Nephron (organoid): ENCODE results near the gene SLC8A1.

ENCODE experiments used
- H3K27ac Mint-ChIP-seq, 3 experiments: 2 replicates each; pipeline ENCODE4 v1.8.0; 2020; ENCODE audit warnings: mixed read lengths in 3 of 3, mild to moderate bottlenecking in 2 of 3, moderate library complexity in 1 of 3
- H3K27me3 Mint-ChIP-seq: 2 replicates; pipeline ENCODE4 v1.8.0; 2021; ENCODE audit warnings: low read depth, mild to moderate bottlenecking, moderate library complexity, mixed read lengths
- H3K36me3 Mint-ChIP-seq: 2 replicates; pipeline ENCODE4 v1.8.0; 2020; ENCODE audit warnings: low read depth, mixed read lengths
- H3K4me1 Mint-ChIP-seq: 2 replicates; pipeline ENCODE4 v1.8.0; 2020; ENCODE audit warnings: mixed read lengths
- H3K4me3 Mint-ChIP-seq, 3 experiments: 2 replicates each; pipeline ENCODE4 v1.8.0; 2020; ENCODE audit warnings: mild to moderate bottlenecking in 3 of 3, mixed read lengths in 3 of 3, moderate library complexity in 2 of 3
- H3K9me3 Mint-ChIP-seq: 2 replicates; pipeline ENCODE4 v1.8.0; 2020; ENCODE audit warnings: mixed read lengths
- TF ChIP-seq, protein P1 (sequence below), 3 experiments: fragments of 200-600 bp; sonication (generic); IDR thresholded peaks; one replicate each; pipeline ENCODE4 v1.5.0; 2021; ENCODE audit warnings: antibody characterized with exemption in 3 of 3; ENCODE audit not compliant: unreplicated experiment in 3 of 3

The SLC8A1 gene

DNA sequence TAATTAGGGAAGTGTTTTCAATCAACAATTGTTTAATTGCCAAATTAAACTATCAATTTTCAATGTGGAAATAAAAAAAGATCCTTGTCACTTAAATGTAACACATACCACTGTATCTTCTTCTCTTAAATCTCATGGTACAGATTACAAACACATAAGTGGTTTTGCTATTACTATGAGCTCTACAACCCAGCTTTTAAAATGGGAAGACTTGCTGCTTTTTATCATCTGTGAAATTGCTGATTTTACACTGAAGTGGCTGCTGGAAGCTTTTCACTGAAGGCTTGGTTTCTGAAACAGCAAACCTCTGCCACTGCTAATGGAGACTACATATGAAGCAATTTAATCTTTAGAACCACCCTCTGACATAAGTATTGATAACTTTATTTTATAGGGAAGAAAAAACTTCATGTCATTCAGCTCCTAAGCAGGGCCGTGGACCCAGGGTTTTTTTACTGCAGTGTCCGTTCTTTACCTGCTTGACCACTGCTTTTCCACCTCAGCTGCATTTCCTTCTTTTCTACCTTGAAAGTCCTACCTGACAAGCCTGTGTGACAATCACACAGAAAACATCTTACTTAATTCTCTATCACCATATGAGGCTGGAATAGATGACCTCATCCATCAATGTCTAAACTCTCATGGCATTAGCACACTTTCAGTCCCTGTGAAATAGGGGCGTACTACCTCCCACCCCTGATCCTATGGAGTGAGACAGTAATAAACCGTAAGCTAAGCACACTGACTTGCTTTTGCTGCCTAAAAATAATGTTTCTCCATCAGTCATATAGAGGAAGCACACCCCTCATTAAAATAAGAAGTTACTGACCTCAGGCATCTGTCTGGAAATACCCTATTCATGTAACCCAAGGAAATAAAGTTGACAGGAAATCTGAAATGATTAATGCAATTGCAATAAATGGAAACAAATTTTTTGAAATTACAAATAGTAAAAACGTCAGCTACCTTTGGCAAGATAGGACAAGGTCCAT, 19.2 kb upstream of the SLC8A1 start:
- no peak overlapping the region for H3K27ac Mint-ChIP-seq
- H3K4me1 Mint-ChIP-seq = peaks cover 7% of the 10 kb centered on the region
- TF ChIP-seq, protein P1, sequence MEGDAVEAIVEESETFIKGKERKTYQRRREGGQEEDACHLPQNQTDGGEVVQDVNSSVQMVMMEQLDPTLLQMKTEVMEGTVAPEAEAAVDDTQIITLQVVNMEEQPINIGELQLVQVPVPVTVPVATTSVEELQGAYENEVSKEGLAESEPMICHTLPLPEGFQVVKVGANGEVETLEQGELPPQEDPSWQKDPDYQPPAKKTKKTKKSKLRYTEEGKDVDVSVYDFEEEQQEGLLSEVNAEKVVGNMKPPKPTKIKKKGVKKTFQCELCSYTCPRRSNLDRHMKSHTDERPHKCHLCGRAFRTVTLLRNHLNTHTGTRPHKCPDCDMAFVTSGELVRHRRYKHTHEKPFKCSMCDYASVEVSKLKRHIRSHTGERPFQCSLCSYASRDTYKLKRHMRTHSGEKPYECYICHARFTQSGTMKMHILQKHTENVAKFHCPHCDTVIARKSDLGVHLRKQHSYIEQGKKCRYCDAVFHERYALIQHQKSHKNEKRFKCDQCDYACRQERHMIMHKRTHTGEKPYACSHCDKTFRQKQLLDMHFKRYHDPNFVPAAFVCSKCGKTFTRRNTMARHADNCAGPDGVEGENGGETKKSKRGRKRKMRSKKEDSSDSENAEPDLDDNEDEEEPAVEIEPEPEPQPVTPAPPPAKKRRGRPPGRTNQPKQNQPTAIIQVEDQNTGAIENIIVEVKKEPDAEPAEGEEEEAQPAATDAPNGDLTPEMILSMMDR (IDR thresholded peaks at IDR 0.05; ENCODE audit: unreplicated experiment in 3 of 3) = no peak
- H3K27me3 Mint-ChIP-seq = peaks cover 18% of the 10 kb centered on the region
- H3K4me3 Mint-ChIP-seq = no peak overlapping the region
- no peaks in the 10 kb centered on the region for H3K36me3 Mint-ChIP-seq
- H3K9me3 Mint-ChIP-seq = no peaks in the 10 kb centered on the region

DNA sequence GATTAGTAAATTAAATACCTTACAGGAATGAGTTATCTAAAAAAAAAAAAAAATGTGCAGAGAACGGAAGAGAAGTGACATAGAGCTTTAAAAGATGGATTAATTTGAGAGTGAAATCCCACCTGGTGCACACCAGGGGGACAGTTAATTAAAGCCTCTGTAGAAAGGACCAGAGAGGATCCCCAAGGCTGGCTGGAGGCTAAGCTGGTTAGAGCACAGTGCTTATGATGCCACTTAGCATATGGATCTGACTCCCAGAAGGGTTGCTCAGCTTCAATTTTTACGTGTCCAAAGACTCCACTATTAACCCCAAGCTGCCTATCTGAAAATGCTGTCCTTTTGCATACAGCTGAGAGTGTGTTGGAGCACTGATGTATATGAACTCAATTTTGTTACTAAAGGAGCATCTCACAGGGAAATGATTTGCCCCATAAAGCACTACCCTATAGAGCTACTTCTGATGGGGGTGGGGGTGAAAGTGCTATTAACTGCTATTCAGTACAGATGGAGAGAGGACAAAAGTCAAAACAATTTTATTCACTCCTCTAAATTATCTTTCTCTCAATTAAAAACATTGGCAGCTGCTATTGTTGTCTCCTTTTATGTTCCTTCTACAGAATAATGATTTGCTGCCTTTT, 15.2 kb upstream of the SLC8A1 start:
- H3K4me1 Mint-ChIP-seq = peaks cover 7% of the 10 kb centered on the region

DNA sequence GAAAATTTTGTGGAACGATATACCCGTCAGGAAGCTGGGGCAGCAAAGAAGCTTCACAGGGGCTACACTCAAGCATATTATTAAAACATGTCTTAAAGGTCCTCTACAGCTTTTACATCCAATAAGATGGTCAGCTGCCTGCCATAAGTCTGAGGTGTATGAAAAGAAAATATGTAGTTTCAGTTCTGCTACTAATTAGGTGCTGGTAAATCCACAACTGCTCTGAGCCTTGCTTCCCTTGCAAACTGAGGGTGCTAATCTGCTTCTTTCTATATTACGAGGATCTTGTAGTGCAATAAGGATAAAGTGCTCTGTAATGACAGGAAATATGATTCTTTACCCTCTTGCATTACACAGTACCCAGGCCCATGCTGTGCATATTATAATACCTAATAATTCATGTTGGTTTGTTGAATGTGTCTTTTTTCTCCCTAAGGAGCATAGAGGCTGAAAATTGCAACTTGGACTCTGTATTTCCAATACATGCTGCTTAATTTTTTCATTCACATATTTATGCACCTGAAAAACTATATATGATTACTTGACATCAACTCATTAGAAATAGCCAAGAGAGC, 14.5 kb upstream of the SLC8A1 start:
- H3K9me3 Mint-ChIP-seq = no peaks in the 10 kb centered on the region
- no peak overlapping the region for H3K27ac Mint-ChIP-seq
- peaks cover 6% of the 10 kb centered on the region for H3K4me1 Mint-ChIP-seq

More for the DNA sequence above, 15.2 kb upstream of the SLC8A1 start:
- TF ChIP-seq, protein P1 (IDR thresholded peaks at IDR 0.05; ENCODE audit: unreplicated experiment in 3 of 3) = no peak
- Mint-ChIP-seq H3K9me3 (no peaks in the 10 kb centered on the region), H3K36me3 (no peaks in the 10 kb centered on the region), H3K27ac (no peak overlapping the region), H3K27me3 (peaks cover 23% of the 10 kb centered on the region), H3K4me3 (no peak overlapping the region)

DNA sequence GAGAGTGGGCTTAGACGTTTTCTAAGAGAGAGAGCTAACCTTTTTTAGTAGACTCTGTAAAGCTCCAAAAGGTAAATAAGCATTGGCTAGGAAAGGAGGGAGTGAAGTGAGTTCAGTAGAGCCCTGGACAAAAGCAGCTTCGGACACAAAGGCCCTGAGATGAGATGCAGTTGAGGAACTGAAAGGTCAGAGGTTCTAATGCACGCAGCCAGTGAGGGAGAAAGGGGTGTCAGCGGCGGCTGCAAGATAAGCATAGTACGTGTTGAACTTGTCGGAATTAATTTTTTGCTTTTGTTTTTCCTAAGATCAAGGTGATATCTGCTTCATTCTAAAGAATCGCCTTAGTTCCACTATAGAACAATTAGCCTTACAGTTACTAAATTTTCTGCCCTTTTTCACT, 11.2 kb upstream of the SLC8A1 start:
- Mint-ChIP-seq H3K27me3 (peaks cover 13% of the 10 kb centered on the region), H3K36me3 (no peaks in the 10 kb centered on the region), H3K9me3 (no peaks in the 10 kb centered on the region), H3K27ac (no peak overlapping the region), H3K4me3 (no peak overlapping the region), H3K4me1 (no peaks in the 10 kb centered on the region)
- TF ChIP-seq, protein P1 (IDR thresholded peaks at IDR 0.05; ENCODE audit: unreplicated experiment in 3 of 3) = no peak

More for the DNA sequence above, 14.5 kb upstream of the SLC8A1 start:
- no peak overlapping the region for H3K4me3 Mint-ChIP-seq
- H3K36me3 Mint-ChIP-seq = no peaks in the 10 kb centered on the region
- H3K27me3 Mint-ChIP-seq = peaks cover 18% of the 10 kb centered on the region
- TF ChIP-seq, protein P1 (IDR thresholded peaks at IDR 0.05; ENCODE audit: unreplicated experiment in 3 of 3) = no peak

DNA sequence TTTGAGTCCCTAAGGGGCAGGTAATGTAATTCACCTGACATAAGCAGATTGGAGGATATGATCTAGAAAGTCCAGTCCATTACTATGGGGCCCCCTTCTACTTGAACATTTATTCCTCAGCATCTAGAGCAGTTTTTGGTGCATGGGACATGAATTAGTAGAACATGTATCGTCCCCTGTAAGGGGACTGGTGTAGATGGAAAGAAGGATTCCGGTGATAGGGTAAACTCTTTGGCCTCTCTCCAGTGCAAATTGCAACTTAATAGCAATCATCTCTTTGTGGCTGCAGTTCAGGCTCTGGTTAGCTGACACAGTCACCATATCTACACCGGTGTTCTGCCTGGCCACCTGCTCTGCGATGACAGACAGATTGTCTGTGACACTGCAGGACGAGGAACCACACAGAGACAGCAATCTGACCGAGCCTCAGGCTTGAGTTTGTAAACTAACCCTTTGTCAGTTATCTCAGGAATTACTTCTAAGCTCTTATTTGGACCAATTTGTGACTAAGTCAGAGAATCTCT, 6.4 kb upstream of the SLC8A1 start:
- no peak overlapping the region for H3K4me3 Mint-ChIP-seq
- H3K27me3 Mint-ChIP-seq = peaks cover 19% of the 10 kb centered on the region
- TF ChIP-seq, protein P1 (IDR thresholded peaks at IDR 0.05; ENCODE audit: unreplicated experiment in 3 of 3) = no peak
- no peaks in the 10 kb centered on the region for H3K36me3 Mint-ChIP-seq
- no peaks in the 10 kb centered on the region for H3K9me3 Mint-ChIP-seq
- H3K27ac Mint-ChIP-seq = no peak overlapping the region
- H3K4me1 Mint-ChIP-seq = no peaks in the 10 kb centered on the region
